Activated T-cell treated with anti-CD3 and anti-CD28 coated beads, Interleukin-2, amount 50 U/mL, for 72 hours (primary cell): Measurements from ENCODE around the gene NUFIP1. TPM values are rescaled to one million over a fixed set of nuclear protein-coding genes. Genes with fewer than 3 reads are reported as not detected.
"Not testable (repeated sequence)": the region's sequence is repeated elsewhere in the genome, so short reads cannot be mapped to it uniquely, and the experiment has no call there.

Source experiments
- ATAC-seq, 2 donors: fragments of 150-1000 bp; cut with Tn5 transposase; replicated peaks in 1 of 2; 2 replicates each; pipeline ENCODE4 v1.10.0; 2021; ENCODE audit warnings: moderate library complexity in 2 of 2, mild to moderate bottlenecking in 1 of 2
- DNase-seq, 2 donors: peaks; one replicate each; pipeline ENCODE4 v3.0.0; 2021 to 2022; ENCODE audit warnings: mixed read lengths in 1 of 2
- H3K27ac Mint-ChIP-seq: one replicate; pipeline ENCODE4 v1.8.0; 2022; ENCODE audit warnings: mild to moderate bottlenecking, moderate library complexity, mixed read lengths
- H3K27me3 Mint-ChIP-seq: one replicate; pipeline ENCODE4 v1.8.0; 2022; ENCODE audit warnings: low read depth, mixed read lengths
- H3K36me3 Mint-ChIP-seq, 2 donors: one replicate each; pipeline ENCODE4 v1.8.0; 2022; ENCODE audit warnings: mixed read lengths in 2 of 2, mild to moderate bottlenecking in 1 of 2; ENCODE audit not compliant: insufficient read depth in 2 of 2
- H3K4me1 Mint-ChIP-seq: one replicate; pipeline ENCODE4 v1.8.0; 2022; ENCODE audit warnings: low read depth, mixed read lengths
- H3K4me3 Mint-ChIP-seq, 2 donors: one replicate each; pipeline ENCODE4 v1.8.0; 2022; ENCODE audit warnings: mild to moderate bottlenecking in 2 of 2, mixed read lengths in 2 of 2, moderate library complexity in 2 of 2
- H3K9me3 Mint-ChIP-seq, 2 donors: one replicate each; pipeline ENCODE4 v1.8.0; 2022; ENCODE audit warnings: mixed read lengths in 2 of 2
- total RNA-seq, 2 donors: library from RNA; stranded (reverse); gene quantifications; one replicate each; pipeline ENCODE4 v1.2.3, GENCODE V29; 2022

NUFIP1 gene
- total RNA-seq, 2 donors from 2014 or later, result 4.8 to 8.0 TPM

- DNase-seq (no peak), ATAC-seq (no peak)
- peaks cover 14% of the 10 kb centered on the region for H3K27me3 Mint-ChIP-seq
- H3K4me1 Mint-ChIP-seq, result no peaks in the 10 kb centered on the region
- H3K4me3 Mint-ChIP-seq, result no peak overlapping the region
- H3K9me3 Mint-ChIP-seq, result peaks cover 1 to 2% of the 10 kb centered on the region in 2 donors
- peaks cover 1% of the 10 kb centered on the region in 2 donors for H3K36me3 Mint-ChIP-seq
- H3K27ac Mint-ChIP-seq, result no peak overlapping the region
Measured at GRCh38 chr13:44905556-44905955, 83.7 kb downstream of the NUFIP1 start.

- Mint-ChIP-seq H3K4me3 (no peak overlapping the region), H3K4me1 (no peaks in the 10 kb centered on the region), H3K9me3 (peaks cover 1% of the 10 kb centered on the region in 2 donors), H3K27ac (no peak overlapping the region), H3K27me3 (peaks cover 16% of the 10 kb centered on the region), H3K36me3 (peaks cover 0 to under 1% of the 10 kb centered on the region in 2 donors)
- ATAC-seq (no peak), DNase-seq (no peak)
Measured at GRCh38 chr13:44904967-44905366, 84.3 kb downstream of the NUFIP1 start.

GRCh38 chr13:44903574-44903985, 85.7 kb downstream of the NUFIP1 start:
- Mint-ChIP-seq H3K4me3 (no peak overlapping the region), H3K27me3 (peaks cover 16% of the 10 kb centered on the region), H3K4me1 (no peaks in the 10 kb centered on the region), H3K36me3 (no peaks in the 10 kb centered on the region), H3K27ac (no peak overlapping the region), H3K9me3 (peaks cover 2 to 3% of the 10 kb centered on the region in 2 donors)
- DNase-seq (no peak), ATAC-seq (no peak)

GRCh38 chr13:44902738-44903137, 86.5 kb downstream of the NUFIP1 start:
- Mint-ChIP-seq H3K27me3 (peaks cover 16% of the 10 kb centered on the region), H3K27ac (no peak overlapping the region), H3K36me3 (no peaks in the 10 kb centered on the region), H3K4me1 (no peaks in the 10 kb centered on the region), H3K9me3 (peaks cover 2 to 3% of the 10 kb centered on the region in 2 donors), H3K4me3 (no peak overlapping the region)
- DNase-seq (no peak), ATAC-seq (no peak)

GRCh38 chr13:44899967-44900366, 89.3 kb downstream of the NUFIP1 start:
- peaks cover 16% of the 10 kb centered on the region for H3K27me3 Mint-ChIP-seq

GRCh38 chr13:44898308-44898707, 91.0 kb downstream of the NUFIP1 start:
- not testable (repeated sequence) for H3K4me1 Mint-ChIP-seq, H3K36me3 Mint-ChIP-seq, H3K27ac Mint-ChIP-seq, DNase-seq, H3K4me3 Mint-ChIP-seq, ATAC-seq, H3K9me3 Mint-ChIP-seq
- peaks cover 16% of the 10 kb centered on the region for H3K27me3 Mint-ChIP-seq

More at GRCh38 chr13:44899967-44900366, 89.3 kb downstream of the NUFIP1 start:
- ATAC-seq (no peak), DNase-seq (no peak)
- Mint-ChIP-seq H3K36me3 (no peaks in the 10 kb centered on the region), H3K4me1 (no peaks in the 10 kb centered on the region), H3K27ac (no peak overlapping the region), H3K4me3 (no peak overlapping the region), H3K9me3 (peaks cover 2 to 3% of the 10 kb centered on the region in 2 donors)

GRCh38 chr13:44895953-44896335, 93.3 kb downstream of the NUFIP1 start:
- DNase-seq (no peak), ATAC-seq (no peak)
- H3K9me3 Mint-ChIP-seq, result peaks cover 2 to 3% of the 10 kb centered on the region in 2 donors
- no peaks in the 10 kb centered on the region for H3K36me3 Mint-ChIP-seq
- no peaks in the 10 kb centered on the region for H3K4me1 Mint-ChIP-seq
- H3K4me3 Mint-ChIP-seq, result no peak overlapping the region
- no peak overlapping the region for H3K27ac Mint-ChIP-seq
- peaks cover 5% of the 10 kb centered on the region for H3K27me3 Mint-ChIP-seq

- no peak overlapping the region for H3K27ac Mint-ChIP-seq
Measured at GRCh38 chr13:44895264-44895952, 93.9 kb downstream of the NUFIP1 start.

GRCh38 chr13:44894001-44894770, 95.1 kb downstream of the NUFIP1 start:
- Mint-ChIP-seq H3K4me1 (no peaks in the 10 kb centered on the region), H3K9me3 (peaks cover 2 to 3% of the 10 kb centered on the region in 2 donors), H3K36me3 (no peaks in the 10 kb centered on the region), H3K4me3 (no peak overlapping the region), H3K27ac (no peak overlapping the region), H3K27me3 (no peaks in the 10 kb centered on the region)
- DNase-seq, result no peak
- ATAC-seq, result no peak

More at GRCh38 chr13:44895264-44895952, 93.9 kb downstream of the NUFIP1 start:
- Mint-ChIP-seq H3K4me3 (no peak overlapping the region), H3K36me3 (no peaks in the 10 kb centered on the region), H3K4me1 (no peaks in the 10 kb centered on the region), H3K9me3 (peaks cover 2 to 3% of the 10 kb centered on the region in 2 donors), H3K27me3 (no peaks in the 10 kb centered on the region)
- ATAC-seq (no peak), DNase-seq (no peak)

Other genes starting within 250 kb of the NUFIP1 start
- gene GPALPP1, start 67 bp upstream of the NUFIP1 start, total RNA-seq, result 10 to 100 TPM; 34.4 to 35.7 TPM
- gene GTF2F2, start 131.0 kb upstream of the NUFIP1 start, total RNA-seq, result 10 to 100 TPM; 13.8 to 16.7 TPM
- not detected for gene KCTD4, start 211.6 kb upstream of the NUFIP1 start, total RNA-seq